Keratinocyte (primary cell): ENCODE results near the gene ADAMTSL3.

ENCODE experiments used
- CTCF ChIP-seq, 3 experiments: IDR thresholded peaks in 1 of 3; conservative IDR thresholded peaks in 1 of 3; optimal IDR thresholded peaks in 1 of 3; 2 replicates in 2 of 3; 3 replicates in 1 of 3; pipeline versions ENCODE3 to v1.5.1; 2011; ENCODE audit warnings: low read length in 3 of 3, mild to moderate bottlenecking in 3 of 3, moderate library complexity in 2 of 3, control low read depth in 1 of 3, inconsistent platforms in 1 of 3; ENCODE audit not compliant: insufficient read depth in 2 of 3; ENCODE audit errors: extremely low read depth in 1 of 3
- EZH2 ChIP-seq: IDR thresholded peaks from one replicate; pipeline ENCODE4 v1.6.1; 2012; ENCODE audit warnings: inconsistent platforms, mild to moderate bottlenecking, low read length, moderate library complexity

- TF ChIP-seq CTCF (optimal IDR thresholded peaks at IDR 0.05 in 1 of 3, IDR thresholded peaks at IDR 0.05 in 1 of 3, conservative IDR thresholded peaks at IDR 0.05 in 1 of 3; ENCODE audit: extremely low read depth in 1 of 3, insufficient read depth in 2 of 3, low read length in 3 of 3), result no peak
- no peak for TF ChIP-seq EZH2
Measured at GRCh38 chr15:83605111-83605945, 48.6 kb upstream of the ADAMTSL3 start.
